ENCODE data around the gene CCR5AS.

Gene CCR5AS

GRCh38 chr3:46356276-46356675 is 50.6 kb downstream of the CCR5AS start:
- Histone ChIP-seq H3K36me3 (no peaks in the 10 kb centered on the region), H3K27ac (no peak overlapping the region), H3K4me1 (peaks cover 5% of the 10 kb centered on the region), H3K27me3 (no peaks in the 10 kb centered on the region), H3K4me3 (no peak overlapping the region), H3K9me3 (no peaks in the 10 kb centered on the region)
- TF ChIP-seq POLR2AphosphoS5 (IDR thresholded peaks at IDR 0.05; ENCODE audit: insufficient read depth in 1 of 2, low read depth in 1 of 2) (no peak), POLR2A (IDR thresholded peaks at IDR 0.05) (no peak)
- TF ChIP-seq, protein P1, sequence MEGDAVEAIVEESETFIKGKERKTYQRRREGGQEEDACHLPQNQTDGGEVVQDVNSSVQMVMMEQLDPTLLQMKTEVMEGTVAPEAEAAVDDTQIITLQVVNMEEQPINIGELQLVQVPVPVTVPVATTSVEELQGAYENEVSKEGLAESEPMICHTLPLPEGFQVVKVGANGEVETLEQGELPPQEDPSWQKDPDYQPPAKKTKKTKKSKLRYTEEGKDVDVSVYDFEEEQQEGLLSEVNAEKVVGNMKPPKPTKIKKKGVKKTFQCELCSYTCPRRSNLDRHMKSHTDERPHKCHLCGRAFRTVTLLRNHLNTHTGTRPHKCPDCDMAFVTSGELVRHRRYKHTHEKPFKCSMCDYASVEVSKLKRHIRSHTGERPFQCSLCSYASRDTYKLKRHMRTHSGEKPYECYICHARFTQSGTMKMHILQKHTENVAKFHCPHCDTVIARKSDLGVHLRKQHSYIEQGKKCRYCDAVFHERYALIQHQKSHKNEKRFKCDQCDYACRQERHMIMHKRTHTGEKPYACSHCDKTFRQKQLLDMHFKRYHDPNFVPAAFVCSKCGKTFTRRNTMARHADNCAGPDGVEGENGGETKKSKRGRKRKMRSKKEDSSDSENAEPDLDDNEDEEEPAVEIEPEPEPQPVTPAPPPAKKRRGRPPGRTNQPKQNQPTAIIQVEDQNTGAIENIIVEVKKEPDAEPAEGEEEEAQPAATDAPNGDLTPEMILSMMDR (IDR thresholded peaks at IDR 0.05), result no peak
- intact Hi-C loops (cut with DNase I), result no loop called here
- no peak for DNase-seq (ENCODE audit: extremely low spot score in 2 of 2)

- H3K9me3 ChIP-seq, result no peaks in the 10 kb centered on the region
- intact Hi-C loops (cut with DNase I), result no loop called here
- H3K27ac ChIP-seq, result no peak overlapping the region
- no peaks in the 10 kb centered on the region for H3K36me3 ChIP-seq
- H3K4me1 ChIP-seq, result no peaks in the 10 kb centered on the region
- TF ChIP-seq POLR2AphosphoS5 (IDR thresholded peaks at IDR 0.05; ENCODE audit: insufficient read depth in 1 of 2, low read depth in 1 of 2) (no peak), POLR2A (IDR thresholded peaks at IDR 0.05) (no peak)
- TF ChIP-seq, protein P1 (IDR thresholded peaks at IDR 0.05), result no peak
- H3K27me3 ChIP-seq, result no peaks in the 10 kb centered on the region
- peak overlapping the region in 1 of 2 donors; percentile 0 for H3K4me3 ChIP-seq
- no peak for DNase-seq (ENCODE audit: extremely low spot score in 2 of 2)
Measured at GRCh38 chr3:46354984-46355383, 51.9 kb downstream of the CCR5AS start.

DNA sequence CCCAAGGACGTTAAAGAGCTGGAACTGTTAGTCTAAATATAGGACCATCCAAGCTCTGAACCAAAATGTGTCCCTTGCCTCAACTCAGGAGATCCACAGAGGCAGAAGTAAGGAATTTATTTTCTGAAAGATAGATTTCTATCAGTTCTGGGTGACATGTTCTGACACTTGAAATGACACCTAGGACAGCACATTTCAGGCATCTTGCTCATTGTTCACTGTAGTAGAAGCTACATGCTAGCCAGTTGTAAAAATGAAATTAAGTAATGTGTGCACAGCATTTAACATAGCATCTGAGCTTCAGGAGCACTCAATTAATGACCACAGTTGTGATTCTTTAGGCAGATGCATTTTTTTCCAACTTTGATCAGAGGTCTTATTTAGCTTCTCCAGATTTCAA is 52.4 kb downstream of the CCR5AS start:
- no peaks in the 10 kb centered on the region for H3K36me3 ChIP-seq
- H3K9me3 ChIP-seq, result no peaks in the 10 kb centered on the region
- TF ChIP-seq, protein P1 (IDR thresholded peaks at IDR 0.05), result no peak
- DNase-seq (ENCODE audit: extremely low spot score in 2 of 2), result no peak
- intact Hi-C loops (cut with DNase I), result no loop called here
- H3K27ac ChIP-seq, result no peak overlapping the region
- no peaks in the 10 kb centered on the region for H3K27me3 ChIP-seq
- H3K4me1 ChIP-seq, result no peaks in the 10 kb centered on the region
- H3K4me3 ChIP-seq, result peak overlapping the region in 1 of 2 donors; percentile 0

DNA sequence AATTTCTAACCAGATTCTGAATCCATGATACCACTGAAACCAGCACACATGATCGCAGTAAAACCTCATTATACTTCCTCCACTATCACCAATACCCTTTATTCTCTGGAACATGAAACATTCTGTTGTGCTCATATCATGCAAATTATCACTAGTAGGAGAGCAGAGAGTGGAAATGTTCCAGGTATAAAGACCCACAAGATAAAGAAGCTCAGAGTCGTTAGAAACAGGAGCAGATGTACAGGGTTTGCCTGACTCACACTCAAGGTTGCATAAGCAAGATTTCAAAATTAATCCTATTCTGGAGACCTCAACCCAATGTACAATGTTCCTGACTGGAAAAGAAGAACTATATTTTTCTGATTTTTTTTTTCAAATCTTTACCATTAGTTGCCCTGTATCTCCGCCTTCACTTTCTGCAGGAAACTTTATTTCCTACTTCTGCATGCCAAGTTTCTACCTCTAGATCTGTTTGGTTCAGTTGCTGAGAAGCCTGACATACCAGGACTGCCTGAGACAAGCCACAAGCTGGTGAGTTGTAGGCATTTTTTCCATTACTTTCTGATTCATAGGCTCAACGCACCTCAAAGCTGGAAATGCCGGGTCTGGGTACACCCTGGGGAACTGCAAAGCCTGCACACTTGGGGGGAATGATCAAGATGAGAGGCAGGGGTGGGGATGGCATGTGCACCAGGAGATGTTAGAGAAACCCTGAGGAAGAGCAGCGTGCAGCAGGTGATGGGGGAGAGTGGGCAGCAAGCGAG is 53.0 kb downstream of the CCR5AS start, which contains the start of gene CCR2:
Gene CCR2, plus strand, starts transcription at position 465 of the 764 bp plus-strand sequence. CDS start 3,417 bp downstream, outside the sequence.
- intact Hi-C loops (cut with DNase I), result no loop called here
- no peaks in the 10 kb centered on the region for H3K27me3 ChIP-seq
- peak within 1 kb of the TSS in 1 of 2 donors; percentile 0 for H3K4me3 ChIP-seq
- H3K36me3 ChIP-seq, result no peaks in the 10 kb centered on the region
- no peak for DNase-seq (ENCODE audit: extremely low spot score in 2 of 2)
- no peaks in the 10 kb centered on the region for H3K4me1 ChIP-seq
- no peak for TF ChIP-seq POLR2AphosphoS5 (IDR thresholded peaks at IDR 0.05; ENCODE audit: insufficient read depth in 1 of 2, low read depth in 1 of 2)
- TF ChIP-seq, protein P1 (IDR thresholded peaks at IDR 0.05), result no peak
- TF ChIP-seq POLR2A (IDR thresholded peaks at IDR 0.05), result no peak
- H3K27ac ChIP-seq, result no peak within 1 kb of the TSS
- no peaks in the 10 kb centered on the region for H3K9me3 ChIP-seq

- no peaks in the 10 kb centered on the region for H3K36me3 ChIP-seq
- TF ChIP-seq, protein P1 (IDR thresholded peaks at IDR 0.05), result no peak
- TF ChIP-seq POLR2A (IDR thresholded peaks at IDR 0.05) (no peak), POLR2AphosphoS5 (IDR thresholded peaks at IDR 0.05; ENCODE audit: insufficient read depth in 1 of 2, low read depth in 1 of 2) (no peak)
- intact Hi-C loops (cut with DNase I), result no loop called here
- no peak for DNase-seq (ENCODE audit: extremely low spot score in 2 of 2)
- no peak overlapping the region for H3K27ac ChIP-seq
- no peaks in the 10 kb centered on the region for H3K4me1 ChIP-seq
- no peaks in the 10 kb centered on the region for H3K27me3 ChIP-seq
- no peak overlapping the region for H3K4me3 ChIP-seq
- no peaks in the 10 kb centered on the region for H3K9me3 ChIP-seq
Measured at GRCh38 chr3:46353090-46353489, 53.8 kb downstream of the CCR5AS start.

Measured in vagina (tissue), 2 donors.